Peyer's patch (tissue), 4 donors: ENCODE results near the gene BIRC6. TPM values are rescaled to one million over a fixed set of nuclear protein-coding genes. Genes with fewer than 3 reads are reported as not detected.

Experiments
- DNase-seq, 3 donors: peaks; one replicate each; pipeline ENCODE4 v3.0.0-alpha.2; 2017 to 2019
- H3K27ac ChIP-seq, 4 donors: fragments of 200-600 bp; sonication (generic); one replicate each; pipeline ENCODE4 v1.5.1; 2016 to 2019
- H3K27me3 ChIP-seq, 2 donors: fragments of 200-600 bp; sonication (generic); one replicate each; pipeline ENCODE4 v1.5.1; 2019
- H3K36me3 ChIP-seq, 3 donors: fragments of 200-600 bp; sonication (generic); one replicate each; pipeline ENCODE4 v1.5.1; 2016 to 2019
- H3K4me1 ChIP-seq, 4 donors: fragments of 200-600 bp; sonication (generic); one replicate each; pipeline ENCODE4 v1.5.1; 2016 to 2019
- H3K4me3 ChIP-seq, 4 donors: fragments of 200-600 bp; sonication (generic); 1 replicate in 3 of 4; 2 replicates in 1 of 4; pipeline ENCODE4 v1.5.1; 2016 to 2019; ENCODE audit warnings: mild to moderate bottlenecking in 1 of 4
- H3K9me3 ChIP-seq, 4 donors: fragments of 200-600 bp; sonication (generic); one replicate each; pipeline ENCODE4 v1.5.1; 2016 to 2019; ENCODE audit warnings: mild to moderate bottlenecking in 1 of 4
- POLR2A ChIP-seq, 2 donors: fragments of 450-650 bp; IDR thresholded peaks; one replicate each; pipeline ENCODE4 v1.5.1; 2017; ENCODE audit warnings: antibody characterized with exemption in 2 of 2, mild to moderate bottlenecking in 2 of 2, moderate library complexity in 2 of 2
- total RNA-seq, 4 donors: library from RNA; depleted of rRNA; stranded (reverse); fragments of >200 nt; gene quantifications; one replicate each; pipeline ENCODE4 v1.1.0, GENCODE V29; 2016
- TF ChIP-seq, protein P1 (sequence below), 6 experiments: fragments of 450-650 bp in 4 of 6; fragments of 200-600 bp in 2 of 6; sonication (generic) in 1 of 6; IDR thresholded peaks; one replicate each; pipeline ENCODE4 v1.5.1; 2017 to 2019; ENCODE audit warnings: antibody characterized with exemption in 6 of 6, mild to moderate bottlenecking in 3 of 6, moderate library complexity in 1 of 6

The BIRC6 gene
- total RNA-seq, 4 donors from 2014 or later: 133 to 237 (median 214) TPM

DNA sequence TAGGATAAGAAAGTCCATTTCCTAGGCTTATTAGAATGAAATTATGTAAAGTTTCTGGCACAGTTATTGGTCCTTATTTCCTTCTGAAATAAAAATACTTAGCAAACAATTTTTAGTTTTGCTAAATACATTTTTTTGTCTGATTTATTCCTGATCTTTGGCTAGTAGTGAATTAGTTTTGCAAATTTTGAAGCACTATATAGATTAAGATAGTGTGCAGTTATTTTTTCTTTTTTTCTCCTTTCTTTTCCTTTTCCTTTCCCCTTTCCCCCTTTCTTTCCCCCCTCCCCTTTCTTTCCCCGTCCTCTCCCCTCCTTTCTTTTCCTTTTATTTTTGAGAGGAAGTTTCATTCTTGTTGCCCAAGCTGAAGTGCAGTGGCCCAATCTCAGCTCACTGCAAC, 59.7 kb downstream of the BIRC6 start:
- Histone ChIP-seq H3K4me3 (no peak overlapping the region), H3K4me1 (no peaks in the 10 kb centered on the region), H3K27me3 (no peaks in the 10 kb centered on the region), H3K36me3 (peaks cover 0 to 55% (median 0%) of the 10 kb centered on the region in 3 donors), H3K9me3 (no peaks in the 10 kb centered on the region), H3K27ac (no peak overlapping the region)
- TF ChIP-seq POLR2A (IDR thresholded peaks at IDR 0.05): no peak
- TF ChIP-seq, protein P1, sequence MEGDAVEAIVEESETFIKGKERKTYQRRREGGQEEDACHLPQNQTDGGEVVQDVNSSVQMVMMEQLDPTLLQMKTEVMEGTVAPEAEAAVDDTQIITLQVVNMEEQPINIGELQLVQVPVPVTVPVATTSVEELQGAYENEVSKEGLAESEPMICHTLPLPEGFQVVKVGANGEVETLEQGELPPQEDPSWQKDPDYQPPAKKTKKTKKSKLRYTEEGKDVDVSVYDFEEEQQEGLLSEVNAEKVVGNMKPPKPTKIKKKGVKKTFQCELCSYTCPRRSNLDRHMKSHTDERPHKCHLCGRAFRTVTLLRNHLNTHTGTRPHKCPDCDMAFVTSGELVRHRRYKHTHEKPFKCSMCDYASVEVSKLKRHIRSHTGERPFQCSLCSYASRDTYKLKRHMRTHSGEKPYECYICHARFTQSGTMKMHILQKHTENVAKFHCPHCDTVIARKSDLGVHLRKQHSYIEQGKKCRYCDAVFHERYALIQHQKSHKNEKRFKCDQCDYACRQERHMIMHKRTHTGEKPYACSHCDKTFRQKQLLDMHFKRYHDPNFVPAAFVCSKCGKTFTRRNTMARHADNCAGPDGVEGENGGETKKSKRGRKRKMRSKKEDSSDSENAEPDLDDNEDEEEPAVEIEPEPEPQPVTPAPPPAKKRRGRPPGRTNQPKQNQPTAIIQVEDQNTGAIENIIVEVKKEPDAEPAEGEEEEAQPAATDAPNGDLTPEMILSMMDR (IDR thresholded peaks at IDR 0.05): no peak
- DNase-seq: no peak

DNA sequence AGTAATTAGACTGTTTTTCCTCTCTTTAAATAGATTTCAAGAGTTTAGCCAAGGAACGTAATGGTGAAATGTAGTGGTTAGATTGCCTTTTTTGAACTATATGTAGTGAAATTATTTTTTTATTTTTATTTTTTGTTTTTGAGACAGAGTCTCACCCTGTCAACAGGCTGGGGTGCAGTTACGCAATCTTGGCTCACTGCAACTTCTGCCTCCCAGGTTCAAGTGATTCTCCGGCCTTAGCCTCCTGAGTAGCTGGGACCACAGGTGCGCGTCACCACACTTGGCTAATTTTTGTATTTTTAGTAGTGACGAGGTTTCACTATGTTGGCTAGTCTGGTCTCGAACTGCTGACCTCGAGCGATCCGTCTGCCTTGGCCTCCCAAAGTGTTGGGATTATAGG, 60.8 kb downstream of the BIRC6 start:
- no peaks in the 10 kb centered on the region for H3K27me3 ChIP-seq
- H3K4me3 ChIP-seq: no peak overlapping the region
- H3K36me3 ChIP-seq: peaks cover 0 to 51% (median 0%) of the 10 kb centered on the region in 3 donors
- no peak overlapping the region for H3K27ac ChIP-seq
- TF ChIP-seq POLR2A (IDR thresholded peaks at IDR 0.05): no peak
- TF ChIP-seq, protein P1 (IDR thresholded peaks at IDR 0.05): no peak
- H3K4me1 ChIP-seq: no peaks in the 10 kb centered on the region
- no peaks in the 10 kb centered on the region for H3K9me3 ChIP-seq
- no peak for DNase-seq

DNA sequence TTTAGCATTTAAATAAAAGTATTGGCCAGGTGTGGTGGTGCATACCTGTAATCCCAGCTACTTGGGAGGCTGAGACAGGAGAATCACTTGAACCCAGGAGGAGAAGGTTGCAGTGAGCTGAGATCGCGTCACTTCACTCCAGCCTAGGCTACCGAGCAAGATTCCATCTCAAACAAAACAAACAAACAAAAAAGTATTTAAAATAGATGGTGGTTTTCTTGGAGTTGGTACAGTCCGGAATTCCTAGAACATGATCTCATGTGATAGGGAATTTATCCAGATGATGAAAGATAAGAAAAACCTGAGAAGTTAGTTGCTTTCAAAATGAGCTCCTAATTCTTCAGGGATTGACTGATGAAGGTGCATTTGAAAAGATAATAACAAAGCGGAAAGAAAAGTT, 62.0 kb downstream of the BIRC6 start:
- Histone ChIP-seq H3K4me1 (no peaks in the 10 kb centered on the region), H3K27me3 (no peaks in the 10 kb centered on the region), H3K27ac (no peak overlapping the region), H3K9me3 (no peaks in the 10 kb centered on the region), H3K4me3 (no peak overlapping the region), H3K36me3 (peaks cover 0 to 45% (median 0%) of the 10 kb centered on the region in 3 donors)
- TF ChIP-seq, protein P1 (IDR thresholded peaks at IDR 0.05): no peak
- TF ChIP-seq POLR2A (IDR thresholded peaks at IDR 0.05): no peak
- no peak for DNase-seq

DNA sequence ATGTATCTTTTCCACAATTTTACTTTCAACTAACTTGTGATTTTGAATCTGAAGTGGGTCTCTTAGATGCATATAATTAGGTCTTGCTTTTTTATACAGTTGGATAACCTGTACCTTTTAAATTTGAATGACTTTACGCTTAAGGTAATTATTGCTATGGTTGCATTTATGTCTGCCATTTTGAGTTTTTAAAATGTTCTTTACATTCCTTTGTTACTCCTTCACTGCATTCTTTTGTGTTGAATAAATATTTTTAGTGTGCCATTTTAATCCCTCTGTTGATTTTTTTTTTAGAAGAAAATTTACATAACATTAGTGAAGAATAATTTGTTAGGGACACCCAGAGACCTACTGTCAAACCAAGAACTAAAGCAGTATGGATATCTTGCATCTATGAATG, 65.3 kb downstream of the BIRC6 start:
- Histone ChIP-seq H3K27ac (no peak overlapping the region), H3K36me3 (peaks cover 0 to 14% (median 0%) of the 10 kb centered on the region in 3 donors), H3K27me3 (no peaks in the 10 kb centered on the region), H3K9me3 (no peaks in the 10 kb centered on the region), H3K4me3 (no peak overlapping the region), H3K4me1 (no peaks in the 10 kb centered on the region)
- no peak for DNase-seq
- no peak for TF ChIP-seq POLR2A (IDR thresholded peaks at IDR 0.05)
- TF ChIP-seq, protein P1 (IDR thresholded peaks at IDR 0.05): no peak

DNA sequence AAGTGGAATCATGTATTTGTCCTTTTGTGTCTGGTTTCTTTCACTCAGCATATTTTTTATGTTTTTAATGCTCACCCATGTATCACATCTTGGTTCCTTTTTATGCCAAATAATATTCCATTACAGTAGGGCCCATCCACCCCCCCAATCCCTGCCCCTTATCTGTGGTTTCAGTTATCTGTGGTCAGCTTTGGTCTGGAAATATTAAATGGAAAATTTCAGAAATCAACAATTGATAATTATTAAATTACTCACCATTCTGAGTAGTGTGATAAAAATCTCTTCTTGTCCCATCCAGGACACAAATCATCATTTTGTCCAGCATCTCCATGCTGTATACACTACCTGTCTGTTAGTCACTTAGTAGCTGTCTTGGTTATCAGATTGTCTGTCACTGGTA, 66.7 kb downstream of the BIRC6 start:
- Histone ChIP-seq H3K4me1 (peaks cover 0 to 5% (median 0%) of the 10 kb centered on the region in 4 donors), H3K27ac (no peak overlapping the region), H3K36me3 (peaks cover 0 to under 1% (median 0%) of the 10 kb centered on the region in 3 donors), H3K9me3 (no peaks in the 10 kb centered on the region), H3K4me3 (no peak overlapping the region), H3K27me3 (no peaks in the 10 kb centered on the region)
- no peak for TF ChIP-seq POLR2A (IDR thresholded peaks at IDR 0.05)
- TF ChIP-seq, protein P1 (IDR thresholded peaks at IDR 0.05): no peak
- DNase-seq: no peak

DNA sequence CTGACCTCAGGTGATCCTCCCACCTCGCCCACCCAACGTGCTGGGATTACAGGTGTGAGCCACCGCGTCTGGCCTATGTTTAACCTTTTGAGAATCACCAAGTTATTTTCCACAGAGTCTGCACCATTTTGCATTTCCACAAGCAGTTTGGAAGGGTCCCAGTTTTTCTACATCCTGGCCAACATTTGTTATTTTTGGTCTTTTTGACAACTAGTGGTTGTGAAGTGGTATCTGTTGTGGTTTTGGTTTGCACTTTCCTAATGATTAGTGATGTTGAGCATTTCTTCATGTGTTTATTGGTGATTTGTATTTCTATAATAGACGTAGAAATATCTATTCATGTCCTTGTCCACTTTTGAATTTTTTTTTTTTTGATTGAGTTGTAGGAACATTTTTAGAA, 67.9 kb downstream of the BIRC6 start:
- peaks cover 0 to 5% (median 0%) of the 10 kb centered on the region in 4 donors for H3K4me1 ChIP-seq
- no peaks in the 10 kb centered on the region for H3K36me3 ChIP-seq
- H3K4me3 ChIP-seq: no peak overlapping the region
- no peaks in the 10 kb centered on the region for H3K27me3 ChIP-seq
- DNase-seq: no peak
- H3K27ac ChIP-seq: no peak overlapping the region
- H3K9me3 ChIP-seq: no peaks in the 10 kb centered on the region
- TF ChIP-seq, protein P1 (IDR thresholded peaks at IDR 0.05): no peak
- no peak for TF ChIP-seq POLR2A (IDR thresholded peaks at IDR 0.05)
